Measurements from ENCODE around the gene GRK4.

GRK4 gene

GRCh38 chr4:2964706-2965258 lies 1.4 kb downstream of the GRK4 start (continued):
- TF ChIP-seq PRDM1 (tag by site-specific recombination; IDR thresholded peaks at IDR 0.05), result no peak
- TF ChIP-seq ZNF670 (tag by site-specific recombination; IDR thresholded peaks at IDR 0.05; ENCODE audit: low read depth), result no peak
- TF ChIP-seq ZNF112 (tag by site-specific recombination; IDR thresholded peaks at IDR 0.05), result no peak
- TF ChIP-seq ZNF140 (tag by site-specific recombination; IDR thresholded peaks at IDR 0.05), result no peak
- no peak for TF ChIP-seq SALL2 (tag by site-specific recombination; IDR thresholded peaks at IDR 0.05; ENCODE audit: borderline replicate concordance)
- TF ChIP-seq ZNF596 (tag by site-specific recombination; IDR thresholded peaks at IDR 0.05), result no peak
- no peak for TF ChIP-seq HOXA7 (CRISPR knock-in tag; IDR thresholded peaks at IDR 0.05; ENCODE audit: borderline replicate concordance)

- Histone ChIP-seq H3K27ac (ENCODE audit: extremely low read depth, low read depth, low read length) (no peak overlapping the region), H3K36me3 (ENCODE audit: control insufficient read depth in 2 of 2, insufficient read depth in 1 of 2, low read length in 2 of 2) (peaks cover 0 to 14% of the 10 kb centered on the region in 2 experiments; a peak in 1 of 3 replicates), H3K4me1 (ENCODE audit: control insufficient read depth, insufficient read depth, low read length) (no peaks in the 10 kb centered on the region), H3K9me3 (ENCODE audit: control insufficient read depth, insufficient read depth, low read depth, low read length) (no peaks in the 10 kb centered on the region), H3K4me3 (ENCODE audit: low read depth, low read length) (no peak overlapping the region)
- TF ChIP-seq ZBTB10 (tag by site-specific recombination; IDR thresholded peaks at IDR 0.05) (no peak), ZNF449 (tag by site-specific recombination; IDR thresholded peaks at IDR 0.05) (no peak), ZNF830 (tag by site-specific recombination; IDR thresholded peaks at IDR 0.05; ENCODE audit: low read depth) (no peak), ZNF677 (tag by site-specific recombination; IDR thresholded peaks at IDR 0.05) (no peak), ZNF473 (tag by site-specific recombination; IDR thresholded peaks at IDR 0.05) (no peak), ZNF664 (tag by site-specific recombination; IDR thresholded peaks at IDR 0.05) (no peak), ZNF211 (tag by site-specific recombination; IDR thresholded peaks at IDR 0.05; ENCODE audit: low read depth) (no peak), ZNF610 (tag by site-specific recombination; IDR thresholded peaks at IDR 0.05; ENCODE audit: borderline replicate concordance) (no peak), ZNF311 (tag by site-specific recombination; IDR thresholded peaks at IDR 0.05; ENCODE audit: borderline replicate concordance) (no peak), ZNF302 (tag by site-specific recombination; IDR thresholded peaks at IDR 0.05; ENCODE audit: low read depth) (no peak), ZNF354C (tag by site-specific recombination; IDR thresholded peaks at IDR 0.05; ENCODE audit: borderline replicate concordance, low read depth) (no peak), SP2 (tag by site-specific recombination; IDR thresholded peaks at IDR 0.05) (no peak)
- ChIA-PET POLR2A (interaction anchor here (2.5 kb wide), 1 partner anchor 12 kb away, joined by 15 read pairs; no protein-coding TSS in a partner anchor), CTCF (interaction anchor here (0.9 kb wide), 1 partner anchor 13 kb away, joined by 3 read pairs; no protein-coding TSS in a partner anchor)
Observed at GRCh38 chr4:2965262-2965661, 1.9 kb downstream of the GRK4 start.

GRCh38 chr4:2968381-2968780 lies 5.0 kb downstream of the GRK4 start:
- Histone ChIP-seq H3K27ac (ENCODE audit: extremely low read depth, low read depth, low read length) (no peak overlapping the region), H3K4me3 (ENCODE audit: low read depth, low read length) (no peak overlapping the region), H3K36me3 (ENCODE audit: control insufficient read depth in 2 of 2, insufficient read depth in 1 of 2, low read length in 2 of 2) (peaks cover 0 to 7% of the 10 kb centered on the region in 2 experiments; a peak in 1 of 3 replicates), H3K4me1 (ENCODE audit: control insufficient read depth, insufficient read depth, low read length) (no peaks in the 10 kb centered on the region), H3K9me3 (ENCODE audit: control insufficient read depth, insufficient read depth, low read depth, low read length) (no peaks in the 10 kb centered on the region)
- ChIA-PET CTCF (interaction anchor here (2.0 kb wide), 1 partner anchor 9 kb away, joined by 13 read pairs; no protein-coding TSS in a partner anchor), POLR2A (no interaction called here)
- no peak for TF ChIP-seq ZNF624 (tag by site-specific recombination; IDR thresholded peaks at IDR 0.05)
- no peak for TF ChIP-seq ZNF26 (tag by site-specific recombination; IDR thresholded peaks at IDR 0.05)
- TF ChIP-seq ZNF596 (tag by site-specific recombination; IDR thresholded peaks at IDR 0.05), result no peak

All from HEK293 (cell line).